GM19463 (cell line): ENCODE results near the gene PBX3.

Source experiments
- ATAC-seq: cut with Tn5 transposase; IDR thresholded peaks from one replicate; pipeline ENCODE4 v1.9.1; 2021; ENCODE audit warnings: mild to moderate bottlenecking, moderate library complexity; ENCODE audit not compliant: unreplicated experiment

Gene PBX3

DNA sequence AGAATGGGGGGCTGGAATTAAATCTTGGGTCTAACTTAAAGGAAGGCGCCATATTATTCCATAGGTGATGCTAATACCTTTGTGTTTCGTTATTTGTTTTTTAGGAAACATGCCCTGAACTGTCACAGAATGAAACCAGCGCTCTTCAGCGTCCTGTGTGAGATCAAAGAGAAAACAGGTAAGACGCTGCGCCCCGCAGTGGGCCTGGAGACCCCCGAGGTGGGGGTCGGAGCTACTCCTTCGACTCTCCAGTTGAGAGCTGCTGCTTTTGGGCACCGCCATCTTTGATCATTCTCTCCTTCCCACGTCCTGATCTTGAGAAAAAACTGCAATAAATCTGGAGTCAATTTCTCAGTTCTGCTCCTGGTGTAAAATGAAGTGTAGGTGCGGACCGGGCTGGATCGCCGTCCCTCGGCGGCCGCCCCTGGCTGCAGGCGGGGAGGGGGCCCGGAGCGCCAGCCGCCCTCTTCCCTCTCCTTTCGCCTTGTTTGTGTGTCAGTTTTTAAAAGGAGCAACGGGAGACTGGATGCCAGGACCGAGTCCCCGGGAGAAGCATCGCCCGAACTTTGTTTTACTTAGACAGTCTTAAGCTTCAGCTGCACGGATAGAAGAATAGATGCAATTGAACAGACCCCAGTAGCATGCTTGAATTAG, 1.4 kb downstream of the PBX3 start:
- ATAC-seq = no peak

DNA sequence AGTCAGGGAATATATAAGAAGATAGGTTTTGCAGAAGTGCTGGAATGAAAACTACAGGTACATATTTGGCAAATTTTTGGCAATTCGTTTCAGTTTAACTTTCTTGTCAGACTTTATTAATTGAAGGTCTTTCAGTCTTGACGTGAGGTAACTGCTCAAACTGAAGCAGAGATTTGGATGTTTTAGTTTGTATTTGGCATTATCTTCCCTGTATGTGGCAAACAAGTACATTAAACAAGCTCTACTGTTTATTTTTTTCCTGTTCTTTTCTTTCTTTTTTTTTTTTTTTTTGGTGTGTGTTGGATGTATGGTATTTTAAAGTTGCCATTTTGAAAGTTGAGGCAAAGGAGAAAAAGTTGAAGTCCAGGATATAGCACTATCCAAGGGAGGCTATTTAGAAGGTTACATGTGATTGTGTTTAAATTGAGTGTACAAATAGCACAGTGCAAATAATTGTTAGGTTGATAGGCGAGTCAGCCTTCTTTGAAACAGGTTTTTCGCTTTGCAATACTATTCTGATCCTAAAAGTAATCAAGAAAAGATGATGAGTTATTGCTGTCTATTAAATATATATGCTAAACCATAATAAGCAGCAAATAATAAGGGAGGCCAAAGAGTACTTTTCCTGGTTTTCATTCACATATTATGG, 2.2 kb downstream of the PBX3 start:
- ATAC-seq = no peak

DNA sequence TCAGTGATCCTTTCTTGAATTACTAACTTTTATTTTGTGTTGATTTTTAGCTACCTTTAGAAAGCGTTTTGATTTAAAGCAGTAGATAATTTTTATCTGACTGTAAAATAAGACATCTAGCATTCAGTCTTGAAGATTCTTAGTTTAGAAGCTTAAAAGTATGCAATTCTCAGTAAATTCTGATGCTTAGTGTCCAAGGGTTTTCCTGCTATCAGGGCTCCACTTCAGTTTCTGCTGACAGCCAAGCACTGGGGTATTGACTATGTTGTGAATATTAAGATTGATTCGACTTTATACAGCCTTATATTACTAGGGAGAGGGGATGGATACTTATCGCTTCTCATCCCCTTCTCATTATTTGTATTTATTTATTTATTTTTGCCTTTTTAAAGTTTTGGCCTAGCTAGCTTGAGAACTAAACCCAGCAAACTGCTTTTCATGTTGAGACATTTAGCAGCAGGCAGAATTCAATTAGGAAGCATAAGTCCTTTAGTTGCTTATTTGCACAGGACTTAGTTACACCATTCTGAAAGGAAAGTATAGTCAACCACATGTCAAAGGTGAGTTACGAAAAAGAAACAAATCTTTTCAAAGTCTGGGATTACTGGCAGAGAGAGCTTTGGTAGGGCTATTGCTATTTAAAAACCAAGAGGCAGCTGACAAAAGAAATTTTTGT, 2.9 kb downstream of the PBX3 start:
- ATAC-seq = no peak

DNA sequence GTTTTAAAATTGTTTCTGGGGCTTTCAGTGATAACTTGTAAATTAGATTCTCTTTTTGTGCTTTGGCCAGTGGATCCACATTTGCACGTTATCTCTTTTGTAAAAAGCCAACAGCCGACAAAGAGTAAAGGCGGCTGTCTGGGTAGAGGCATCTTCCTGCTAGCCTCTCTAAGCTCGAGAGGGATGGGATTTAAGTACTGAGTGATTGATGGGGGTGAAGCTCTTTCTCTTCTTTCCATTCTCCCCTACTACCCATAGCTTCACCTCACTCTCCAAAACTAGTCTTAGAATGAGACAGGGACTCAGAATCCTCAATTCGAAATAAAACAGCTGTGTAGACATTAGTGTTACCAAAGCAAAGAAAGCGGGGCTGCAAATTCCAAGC, 3.4 kb downstream of the PBX3 start:
- no peak for ATAC-seq

DNA sequence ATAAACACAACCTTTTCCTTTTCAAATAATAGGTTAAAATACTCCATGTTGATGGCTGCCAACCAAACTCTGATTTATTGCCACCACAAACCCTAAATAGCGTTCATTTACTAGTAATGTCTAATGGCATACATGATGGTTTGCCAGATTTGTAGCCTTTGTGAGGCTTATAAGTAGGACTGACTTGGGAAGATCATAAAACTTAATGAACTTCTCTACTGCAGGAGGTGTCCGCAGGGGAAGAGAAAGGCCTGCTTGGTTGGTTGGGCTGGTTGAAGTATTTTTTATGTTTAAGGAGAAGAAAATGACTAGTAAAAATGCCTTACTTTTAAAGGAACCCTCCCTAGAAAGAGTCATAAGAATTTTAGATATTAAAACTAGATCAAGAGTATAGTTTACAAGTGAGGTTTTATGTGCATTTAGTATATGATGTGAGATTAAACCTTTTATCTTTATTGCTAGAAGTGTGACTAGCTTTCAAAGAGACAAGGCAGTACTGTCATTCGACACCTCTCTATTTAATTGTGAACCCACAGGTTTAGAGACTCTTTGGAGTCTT, 5.0 kb downstream of the PBX3 start:
- ATAC-seq = no peak

DNA sequence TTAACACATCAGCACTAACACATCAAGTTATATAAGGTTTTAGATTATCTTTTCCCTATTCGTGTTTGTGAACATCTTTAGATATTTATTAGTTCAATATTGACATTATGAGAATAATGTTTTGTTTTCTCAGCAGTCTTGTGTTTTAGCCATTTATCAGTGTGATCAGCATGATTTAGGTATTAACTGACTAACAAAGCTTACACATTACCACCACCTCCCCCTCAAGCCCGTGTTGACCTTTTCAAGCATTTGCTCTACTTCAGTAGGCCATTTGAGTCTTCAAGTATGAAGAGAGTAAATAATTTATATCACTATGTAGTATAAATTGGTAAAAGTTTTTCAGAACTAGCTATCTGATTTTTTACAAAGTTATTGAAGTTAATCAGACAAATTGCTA, 6.9 kb downstream of the PBX3 start:
- ATAC-seq = no peak

DNA sequence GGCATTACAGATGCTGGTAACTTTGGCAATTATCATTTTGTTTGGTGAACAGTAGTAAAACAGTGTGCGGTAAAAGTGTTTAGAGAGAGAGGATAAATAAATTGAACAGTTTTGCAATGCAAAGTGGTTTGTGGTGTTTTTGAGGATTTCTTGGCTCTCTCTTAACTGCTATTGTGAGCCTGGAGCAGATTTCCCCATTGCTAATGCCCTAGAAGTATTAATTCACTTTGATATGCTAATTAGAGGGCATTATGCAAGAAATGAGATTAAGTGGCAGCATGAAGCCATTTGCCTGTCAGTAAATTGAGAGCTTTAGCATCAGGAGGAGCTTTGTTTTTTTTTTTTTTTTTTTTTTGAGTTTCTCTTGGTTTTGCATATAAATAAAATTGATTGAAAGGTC, 8.2 kb downstream of the PBX3 start:
- no peak for ATAC-seq

DNA sequence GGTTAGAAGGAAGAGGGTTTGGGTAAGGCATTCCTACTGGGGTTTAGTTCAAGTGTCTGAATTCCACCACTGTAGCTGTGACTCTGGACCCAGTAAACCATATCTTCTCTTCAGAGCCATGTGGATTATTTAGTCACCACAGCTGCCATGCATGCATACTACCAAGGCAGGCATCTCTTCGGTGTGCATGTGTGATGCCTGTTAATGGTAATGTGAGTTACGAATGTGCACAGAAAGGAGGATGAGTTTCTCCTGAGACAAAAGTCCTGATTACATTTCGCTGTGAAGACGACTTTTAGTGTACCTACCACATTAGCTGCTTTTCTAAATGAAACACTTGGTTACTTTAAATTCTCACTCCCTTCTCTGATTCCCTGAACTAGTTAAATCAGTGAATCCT, 9.3 kb downstream of the PBX3 start:
- no peak for ATAC-seq

DNA sequence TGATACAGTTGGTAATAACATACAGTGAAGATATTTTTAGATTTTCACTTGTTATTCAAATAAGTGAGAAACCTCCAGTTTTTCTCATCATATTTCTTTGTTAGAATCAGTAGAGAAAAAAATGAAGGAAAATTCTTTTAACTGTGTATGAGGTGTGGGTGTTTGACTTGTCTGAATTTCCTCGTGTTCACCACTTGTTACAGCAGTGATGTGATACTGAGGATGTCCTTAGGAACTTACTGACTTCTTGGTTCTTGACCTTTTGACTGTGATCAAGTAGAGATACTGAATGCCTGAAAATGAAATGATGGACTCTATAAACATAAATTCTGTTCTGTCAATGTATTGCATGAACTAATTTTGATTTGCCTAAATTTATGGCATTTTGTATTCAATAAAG, 10.7 kb downstream of the PBX3 start:
- ATAC-seq = no peak

DNA sequence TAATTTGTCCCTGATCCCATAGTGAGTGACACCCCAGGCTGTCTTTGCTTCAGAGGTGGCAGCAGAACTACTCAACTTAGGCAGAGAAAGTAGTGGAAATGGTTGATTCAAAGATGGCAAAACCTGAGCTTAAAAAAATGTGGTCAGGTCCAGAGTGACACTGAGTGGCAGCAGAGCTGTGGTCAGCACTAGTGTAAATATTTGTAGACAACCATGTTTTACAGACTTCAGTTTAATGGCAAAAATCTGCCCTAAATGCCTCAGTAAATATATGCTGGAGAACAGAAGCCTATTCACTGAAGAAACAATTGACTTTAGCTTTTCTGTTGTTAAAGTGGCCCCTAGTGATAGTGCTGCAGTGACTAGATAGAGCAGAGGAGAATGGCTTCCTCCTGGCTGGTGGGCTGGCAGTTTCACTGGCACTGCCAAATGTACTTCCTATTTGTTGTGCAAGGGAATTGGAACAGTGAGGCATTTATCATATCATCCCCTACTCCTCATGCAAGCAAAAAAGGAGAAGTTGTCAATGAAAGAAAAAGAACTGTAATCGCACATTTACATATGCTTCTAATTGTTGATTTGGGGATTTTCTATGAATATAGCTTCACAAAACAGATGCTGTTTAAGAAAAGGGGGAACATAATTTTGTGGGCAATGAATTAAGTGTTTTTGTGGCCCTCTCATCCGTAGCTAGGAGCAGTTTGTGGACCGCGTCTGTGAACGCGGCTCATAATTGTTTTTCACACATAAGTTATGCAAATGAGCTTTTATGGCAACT, 12.0 kb downstream of the PBX3 start:
- ATAC-seq = no peak

DNA sequence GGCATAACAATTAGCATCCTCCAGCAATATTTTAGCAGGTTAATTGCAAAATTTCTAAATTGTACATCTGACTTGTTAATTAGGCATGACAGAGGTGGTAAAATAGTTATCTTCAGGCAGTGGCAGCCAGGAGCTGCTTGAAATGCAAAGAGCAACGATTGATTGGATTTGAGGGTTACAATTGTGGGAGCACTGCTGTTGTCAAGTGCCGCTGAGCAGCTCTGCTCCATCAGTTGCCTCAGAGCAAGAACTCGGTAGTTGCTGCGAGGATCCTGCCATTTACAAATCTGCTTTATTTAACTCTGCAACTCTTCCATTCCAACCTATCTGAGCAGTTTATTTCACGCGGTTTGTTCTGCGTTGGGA, 12.6 kb downstream of the PBX3 start:
- ATAC-seq = no peak

DNA sequence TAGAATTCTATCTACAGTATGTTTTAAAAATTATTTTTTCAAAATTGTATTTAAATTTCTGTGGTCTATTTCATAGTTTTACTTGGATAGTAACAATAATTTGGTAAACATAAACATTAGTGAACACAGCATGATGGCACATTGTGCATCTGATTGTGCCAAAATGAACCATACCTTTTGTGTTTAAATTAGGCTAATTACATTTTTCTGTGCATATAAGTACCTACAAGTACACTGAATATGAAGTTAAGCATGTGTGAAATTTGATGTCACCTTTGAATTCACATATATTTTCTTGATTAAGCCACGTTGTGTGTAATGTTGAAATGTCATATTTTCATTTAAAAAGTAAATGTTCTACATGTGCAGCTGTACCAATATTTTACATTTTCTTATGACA, 13.4 kb downstream of the PBX3 start:
- ATAC-seq = no peak

DNA sequence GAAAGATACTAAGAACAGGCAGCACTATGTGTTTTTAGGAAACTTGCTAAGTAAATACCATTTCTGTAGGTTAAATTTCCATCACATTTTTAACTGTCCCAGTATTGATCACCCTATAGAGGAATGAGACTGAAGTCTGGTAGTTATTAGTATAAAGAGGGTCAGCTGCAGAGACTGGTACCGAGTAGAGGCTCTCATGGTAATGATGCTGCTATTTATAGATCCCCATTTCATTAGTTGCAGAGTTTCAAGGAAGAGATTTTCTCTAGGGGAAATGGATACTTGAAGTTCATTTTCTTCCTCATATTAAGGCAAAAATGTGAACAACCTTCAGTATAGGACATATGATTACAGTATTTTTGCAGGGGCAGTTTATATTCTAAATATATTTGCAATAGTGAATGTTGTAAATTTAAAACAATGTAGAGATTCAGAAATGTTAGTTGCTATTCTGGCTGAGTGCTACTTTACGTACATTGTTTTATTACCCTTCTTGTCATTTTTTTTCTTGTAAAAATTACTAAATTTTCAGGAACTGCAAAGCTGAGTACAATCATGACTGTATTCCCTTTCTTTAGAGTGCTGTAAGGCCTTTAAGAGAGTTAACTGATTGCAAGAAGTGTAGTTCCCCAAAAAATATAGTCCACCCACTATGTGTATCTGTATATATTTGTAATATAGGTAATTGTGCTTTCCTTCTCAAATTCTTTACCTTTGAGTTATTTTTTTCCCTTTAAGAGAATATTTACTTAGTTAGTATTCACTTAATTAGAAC, 14.7 kb downstream of the PBX3 start:
- ATAC-seq = no peak

DNA sequence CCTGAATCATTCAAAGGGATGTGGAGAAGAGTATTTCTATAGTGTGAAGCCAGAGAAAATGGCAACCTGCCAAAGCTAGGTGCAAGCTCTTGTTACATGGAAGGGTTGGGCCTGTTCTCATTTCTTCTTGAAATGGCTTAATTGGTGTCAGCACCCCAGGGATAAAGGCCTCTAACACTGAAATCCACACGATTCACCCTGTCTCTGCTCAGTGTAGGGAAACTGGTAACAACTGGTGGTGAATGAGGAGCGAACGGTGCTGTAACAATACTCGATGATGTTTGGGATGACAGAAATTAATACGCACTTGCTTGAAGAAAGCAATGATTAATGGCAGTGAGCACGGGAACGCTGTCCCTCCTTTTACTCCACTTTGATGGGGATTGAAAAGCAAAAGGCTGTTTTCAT, 16.2 kb downstream of the PBX3 start:
- ATAC-seq = no peak

DNA sequence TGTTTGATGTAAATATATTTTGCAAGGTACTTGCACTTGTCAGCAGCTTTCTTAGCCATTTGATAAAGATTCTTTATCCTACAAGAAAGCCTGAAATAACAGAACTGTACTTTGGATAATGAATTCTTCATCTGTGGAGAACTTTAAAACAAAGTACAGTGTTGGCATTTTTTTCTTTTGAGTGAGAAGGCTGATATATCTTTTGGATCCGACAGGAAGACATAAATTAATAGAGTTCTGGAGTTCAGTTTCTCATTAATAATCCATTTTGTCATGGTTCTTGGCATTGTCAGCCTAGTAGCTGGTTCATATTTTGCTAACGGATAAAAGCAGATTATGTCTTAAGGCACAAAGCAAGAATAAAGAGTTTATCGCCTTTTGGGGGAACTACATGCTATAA, 17.0 kb downstream of the PBX3 start:
- no peak for ATAC-seq

DNA sequence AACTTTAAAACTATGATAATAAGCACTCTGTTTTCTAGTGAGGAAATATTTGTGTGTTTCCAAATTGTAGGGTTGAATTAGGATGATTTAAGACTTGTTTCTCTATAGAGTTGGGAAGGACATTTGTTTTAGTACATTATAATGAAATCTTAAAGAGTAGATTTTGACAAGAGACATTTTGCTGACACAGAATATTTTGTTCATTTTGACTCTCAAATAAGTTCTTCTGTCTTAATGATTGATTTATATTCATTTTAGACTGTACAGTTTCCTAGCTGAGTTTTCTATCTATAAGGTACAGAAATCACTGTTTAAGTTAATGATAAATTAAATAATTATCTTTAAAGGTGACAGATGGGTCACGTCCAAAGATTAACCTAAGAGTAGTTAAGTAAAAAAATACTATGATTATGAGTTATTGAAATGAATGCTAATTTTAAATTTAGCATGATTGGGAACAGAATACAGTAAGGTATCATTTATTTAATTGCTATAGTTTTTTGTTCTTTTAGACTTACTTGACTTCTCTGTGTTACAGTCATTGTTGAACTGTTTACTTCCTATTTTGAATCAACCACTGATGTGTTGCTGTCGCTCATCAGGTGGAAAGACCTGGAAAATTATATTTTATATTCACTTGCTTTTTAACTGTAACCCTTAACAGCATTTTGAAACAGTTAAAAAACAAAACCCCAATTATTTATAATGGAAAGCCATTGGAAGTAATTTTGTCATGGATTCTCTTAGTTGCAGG, 19.5 kb downstream of the PBX3 start:
- no peak for ATAC-seq

DNA sequence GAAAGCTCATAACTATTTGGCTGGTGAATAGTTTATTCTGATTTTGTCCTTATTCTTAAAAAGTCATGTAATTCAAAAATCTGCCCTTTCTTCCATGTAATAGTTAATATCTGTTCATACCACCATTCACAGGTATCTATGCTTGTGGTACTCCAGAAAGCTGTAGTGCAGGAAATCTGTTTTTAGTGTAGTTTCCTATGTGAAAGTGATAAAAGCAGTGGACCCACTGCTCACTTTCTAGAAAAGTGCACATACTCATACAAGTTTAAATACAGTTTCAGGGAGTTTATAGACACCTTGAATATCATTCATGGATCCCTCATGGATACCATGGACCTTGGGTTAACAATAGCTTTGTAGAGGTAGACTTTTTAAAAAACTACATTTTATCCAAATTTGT, 20.2 kb downstream of the PBX3 start:
- ATAC-seq = no peak

DNA sequence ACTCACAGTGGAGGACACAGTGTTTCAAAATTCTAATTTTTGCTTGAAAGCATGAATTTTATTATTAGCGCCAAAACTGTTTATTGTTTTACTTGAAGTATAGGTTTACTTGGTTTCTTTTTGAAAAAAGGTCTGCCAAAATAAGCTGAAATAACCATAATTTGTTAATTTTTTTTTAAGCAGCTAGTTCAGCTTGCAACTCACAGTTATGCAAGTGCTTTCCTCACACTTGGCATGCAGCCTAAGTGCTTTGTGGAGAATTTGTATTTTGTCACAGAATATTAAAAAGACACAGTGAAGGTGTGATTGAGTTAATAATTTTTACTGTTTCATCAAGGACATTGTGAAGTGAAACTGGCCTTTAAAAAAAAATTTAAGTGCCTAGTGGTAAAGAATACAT, 21.6 kb downstream of the PBX3 start:
- no peak for ATAC-seq

DNA sequence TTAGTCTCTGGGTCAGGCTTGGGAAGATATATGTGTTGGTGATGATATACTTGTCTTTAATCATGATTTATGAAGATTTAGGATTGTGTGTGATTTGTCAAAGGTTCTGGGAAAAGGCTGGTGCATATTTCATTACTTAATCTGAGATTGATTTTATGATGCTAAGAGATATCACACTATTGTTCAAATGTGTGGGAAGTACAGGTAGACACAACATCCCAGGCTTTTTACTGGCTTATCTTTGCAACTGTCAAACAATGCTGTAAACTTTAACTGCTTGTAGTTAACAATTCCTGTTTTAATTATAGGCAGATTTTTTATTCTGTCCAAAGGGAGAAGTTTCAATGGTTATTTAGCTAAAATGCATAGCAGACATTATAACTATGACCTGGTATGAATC, 23.9 kb downstream of the PBX3 start:
- ATAC-seq = no peak

DNA sequence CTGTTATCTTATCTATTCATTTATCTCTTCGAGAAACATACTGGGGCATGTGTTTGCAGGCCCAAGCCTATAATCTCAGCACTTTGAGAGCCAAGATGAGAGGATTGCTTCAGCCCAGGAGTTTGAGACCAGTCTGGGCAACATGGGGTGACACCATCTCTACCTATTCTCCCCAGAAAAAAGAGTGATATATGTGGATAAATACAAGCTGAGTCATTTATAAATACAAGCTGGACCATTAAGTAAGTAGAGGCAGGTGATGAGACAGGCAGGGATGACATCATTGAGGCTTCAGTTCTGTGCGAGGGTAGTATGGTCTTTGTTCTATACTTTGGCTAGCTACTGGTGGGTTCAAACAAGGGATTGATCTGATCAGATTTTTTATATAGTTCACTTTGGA, 25.6 kb downstream of the PBX3 start:
- no peak for ATAC-seq
